DMS53 treated with DMSO at 0.1 percent for 48 hours (cell line): ENCODE measurements around the gene PLXDC2.

ENCODE experiments used
- DNase-seq: peaks from one replicate; lab custom pipeline; 2025; ENCODE audit not compliant: unreplicated experiment; lab: John Stamatoyannopoulos, UW

Gene PLXDC2

DNA sequence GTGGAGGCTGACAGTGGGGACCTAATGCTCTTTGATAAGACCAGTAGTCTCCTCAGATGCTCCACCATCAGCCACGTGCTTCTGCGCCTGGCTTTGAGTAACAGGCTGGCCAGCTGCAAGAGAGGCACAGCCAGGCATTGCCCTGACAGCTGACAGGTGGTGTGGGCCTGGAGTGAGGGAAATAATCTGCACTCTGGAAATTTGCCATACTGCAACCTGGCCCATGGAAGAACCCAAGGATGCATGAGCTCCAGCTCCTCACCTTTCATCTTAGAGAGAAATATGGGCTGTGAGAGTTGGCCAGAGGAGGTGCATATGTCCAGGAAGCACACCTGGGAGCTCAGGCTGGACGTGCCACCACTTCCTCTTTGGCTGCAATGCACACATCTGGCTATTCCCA lies 118.9 kb downstream of the PLXDC2 start:
- no peak for DNase-seq

DNA sequence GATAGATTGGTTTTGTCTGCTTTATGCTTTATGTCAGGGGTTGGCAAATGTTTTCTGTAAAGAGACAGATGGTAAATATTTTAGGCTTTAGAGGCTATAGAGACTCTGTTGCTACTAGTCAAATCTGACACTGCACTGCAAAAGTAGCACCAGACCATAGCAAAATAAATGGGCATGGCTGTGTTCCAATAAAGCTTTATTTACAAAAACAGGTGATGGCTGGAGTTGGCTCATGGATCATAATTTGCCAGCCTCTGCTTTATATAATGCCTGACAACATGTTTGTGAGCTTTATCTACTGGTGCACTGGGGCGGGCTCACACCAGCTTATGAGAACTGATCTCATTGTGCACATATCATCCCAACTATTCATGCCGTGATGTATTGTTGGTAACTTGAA lies 120.1 kb downstream of the PLXDC2 start:
- DNase-seq, result no peak

DNA sequence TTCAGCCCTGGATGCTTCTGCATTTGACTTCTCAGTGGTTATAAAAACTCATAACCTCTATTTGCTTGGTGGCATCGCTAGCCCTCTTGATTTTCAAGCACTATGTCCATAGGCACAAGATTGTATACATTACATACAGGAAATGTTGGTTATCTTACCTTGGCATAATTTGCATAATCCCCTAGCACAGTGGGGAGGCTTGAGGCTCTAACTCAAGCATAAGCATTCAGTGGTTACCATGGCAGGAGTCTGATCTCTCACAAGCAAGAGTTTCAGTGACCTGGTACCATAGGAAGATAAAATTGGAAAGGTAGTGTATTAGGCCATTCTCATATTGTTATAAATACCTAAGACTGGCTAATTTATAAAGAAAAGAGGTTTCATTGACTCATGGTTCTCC lies 121.8 kb downstream of the PLXDC2 start:
- DNase-seq, result no peak

DNA sequence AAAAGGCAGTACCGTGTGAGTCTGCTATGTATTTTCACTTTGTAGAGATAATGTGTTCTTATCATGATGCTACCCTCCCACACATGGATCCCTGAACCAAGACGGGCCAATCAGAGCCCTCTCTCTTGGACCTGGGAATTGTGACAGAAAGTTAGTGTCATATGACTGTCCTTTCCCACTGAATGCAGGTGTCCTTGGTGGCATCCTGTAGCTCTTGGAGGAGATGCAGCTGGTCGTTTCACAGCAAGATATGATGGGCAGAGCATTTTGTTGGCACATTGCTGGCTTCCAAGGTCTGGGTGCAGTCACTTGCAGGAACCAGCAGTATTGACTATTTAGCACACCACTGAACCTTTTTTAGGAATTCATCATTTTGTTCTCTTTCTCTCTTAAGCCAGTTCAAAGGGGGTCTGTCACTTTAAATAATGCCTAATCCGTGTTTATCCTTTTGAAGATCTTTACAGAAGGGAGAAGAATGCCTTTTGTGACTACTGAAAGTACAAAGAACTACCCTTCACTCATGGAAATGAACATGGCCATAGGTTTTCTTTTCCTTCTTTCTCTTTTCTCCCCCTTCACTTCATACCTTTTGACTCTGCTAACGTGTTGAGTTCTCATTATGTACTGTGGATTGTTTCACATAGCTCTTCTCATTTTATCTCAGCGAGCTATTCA lies 125.1 kb downstream of the PLXDC2 start:
- DNase-seq, result no peak

DNA sequence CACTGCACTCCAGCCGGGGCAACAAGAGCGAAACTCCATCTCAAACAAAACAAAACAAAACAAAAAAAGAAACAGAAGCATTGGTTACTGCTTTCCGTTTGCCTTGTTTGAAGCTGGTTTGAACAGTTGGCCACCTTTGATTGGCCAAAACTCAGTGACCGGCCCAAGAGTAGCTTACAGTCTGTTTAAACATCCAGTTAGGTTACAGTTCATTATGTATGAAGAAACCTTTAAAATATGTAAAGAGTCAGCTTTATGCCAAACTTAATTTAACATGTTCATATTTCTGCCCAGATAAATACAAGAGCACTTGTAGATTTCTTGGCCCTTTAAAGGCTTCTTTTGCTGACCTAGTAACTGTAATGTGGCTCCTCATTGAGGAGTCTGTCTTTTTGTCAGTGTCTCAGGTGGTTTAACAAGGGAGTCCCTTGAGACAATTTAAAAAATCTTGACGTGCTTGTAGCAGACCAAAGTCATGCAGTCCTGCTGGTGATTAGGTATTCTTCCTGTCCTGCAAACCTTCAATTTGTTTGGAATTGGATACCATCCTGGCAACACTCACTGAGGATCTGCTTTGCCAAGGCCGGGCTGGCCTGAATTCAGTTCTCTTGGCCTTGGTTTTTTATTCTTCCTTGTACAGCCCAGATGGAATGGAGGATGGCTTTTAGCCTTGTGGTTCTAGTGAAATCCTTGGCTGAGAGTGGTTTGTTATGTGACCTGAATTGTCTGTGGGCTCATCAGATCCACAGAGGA lies 128.9 kb downstream of the PLXDC2 start:
- DNase-seq, result no peak

DNA sequence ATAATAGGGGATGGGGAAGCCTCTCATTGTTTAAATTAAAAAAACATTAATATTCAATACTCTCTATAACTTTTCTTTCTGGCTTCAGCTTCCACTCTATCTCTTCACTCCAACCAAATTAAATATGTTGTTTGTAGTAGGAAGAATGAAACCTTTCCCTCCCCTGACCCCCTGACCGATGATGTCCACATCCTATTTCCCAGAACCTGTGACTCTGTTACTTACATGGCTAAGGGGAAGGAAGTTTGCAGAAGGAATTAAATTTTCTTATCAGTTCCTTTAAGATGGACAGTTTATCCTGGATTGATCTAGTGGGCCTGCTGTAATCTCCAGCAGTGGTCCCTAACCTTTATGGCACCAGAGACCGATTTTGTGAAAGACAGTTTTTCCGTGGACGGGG lies 130.0 kb downstream of the PLXDC2 start:
- no peak for DNase-seq

DNA sequence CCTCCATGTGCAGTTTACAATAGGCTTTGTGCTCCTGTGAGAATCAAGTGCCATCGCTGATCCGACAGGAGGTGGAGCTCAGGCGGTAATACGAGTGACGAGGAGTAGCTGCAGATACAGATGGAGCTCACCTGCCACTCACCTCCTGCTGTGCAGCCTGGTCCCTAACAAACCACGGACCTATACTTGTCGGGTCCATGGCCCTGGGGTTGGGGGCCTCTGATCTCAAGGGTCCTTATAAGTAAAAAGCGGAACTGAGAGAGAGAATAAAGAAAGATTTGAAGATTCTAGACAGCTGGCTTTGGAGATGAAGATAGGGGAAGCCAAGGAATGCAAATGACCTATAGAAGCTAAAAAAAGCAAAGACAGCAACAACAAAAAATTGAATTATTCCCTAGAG lies 130.6 kb downstream of the PLXDC2 start:
- DNase-seq, result no peak

DNA sequence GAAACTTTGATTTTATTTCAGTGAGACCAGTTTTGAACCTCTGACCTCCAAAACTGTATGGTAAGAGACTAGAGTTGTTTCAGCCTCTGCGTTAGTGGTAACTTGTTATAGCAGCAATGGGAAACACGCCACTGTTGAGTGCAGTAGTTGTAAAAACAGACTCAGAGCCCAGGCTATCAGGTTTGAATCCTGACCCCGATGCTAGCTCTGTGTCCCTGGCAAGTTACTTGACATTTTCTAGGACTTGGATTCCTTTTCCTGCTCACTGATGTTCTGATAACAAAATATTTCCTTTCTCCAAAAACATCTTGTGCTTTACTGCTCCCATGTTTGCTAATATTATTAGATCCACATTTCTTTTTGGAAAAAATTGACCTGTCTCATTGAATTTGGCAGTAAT lies 131.0 kb downstream of the PLXDC2 start:
- no peak for DNase-seq

DNA sequence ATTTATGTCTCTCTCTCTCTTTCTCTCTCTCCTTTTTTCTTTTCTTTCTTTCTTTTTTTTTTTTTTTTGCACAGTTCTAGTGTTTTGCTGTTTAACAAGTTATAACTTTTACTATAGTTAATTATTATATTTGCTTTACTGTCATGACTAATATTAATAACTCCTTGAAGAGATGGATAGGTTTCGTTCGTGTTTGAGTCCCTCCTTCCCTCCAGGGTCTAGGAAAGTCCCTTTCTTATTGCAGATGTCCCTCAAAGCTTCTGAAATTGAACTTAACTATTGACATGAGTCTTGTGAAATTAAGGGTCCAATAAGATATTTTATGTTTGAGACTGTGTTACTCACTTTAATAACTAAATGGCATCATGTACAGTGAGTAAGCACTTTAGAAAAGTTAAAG lies 131.4 kb downstream of the PLXDC2 start:
- no peak for DNase-seq

DNA sequence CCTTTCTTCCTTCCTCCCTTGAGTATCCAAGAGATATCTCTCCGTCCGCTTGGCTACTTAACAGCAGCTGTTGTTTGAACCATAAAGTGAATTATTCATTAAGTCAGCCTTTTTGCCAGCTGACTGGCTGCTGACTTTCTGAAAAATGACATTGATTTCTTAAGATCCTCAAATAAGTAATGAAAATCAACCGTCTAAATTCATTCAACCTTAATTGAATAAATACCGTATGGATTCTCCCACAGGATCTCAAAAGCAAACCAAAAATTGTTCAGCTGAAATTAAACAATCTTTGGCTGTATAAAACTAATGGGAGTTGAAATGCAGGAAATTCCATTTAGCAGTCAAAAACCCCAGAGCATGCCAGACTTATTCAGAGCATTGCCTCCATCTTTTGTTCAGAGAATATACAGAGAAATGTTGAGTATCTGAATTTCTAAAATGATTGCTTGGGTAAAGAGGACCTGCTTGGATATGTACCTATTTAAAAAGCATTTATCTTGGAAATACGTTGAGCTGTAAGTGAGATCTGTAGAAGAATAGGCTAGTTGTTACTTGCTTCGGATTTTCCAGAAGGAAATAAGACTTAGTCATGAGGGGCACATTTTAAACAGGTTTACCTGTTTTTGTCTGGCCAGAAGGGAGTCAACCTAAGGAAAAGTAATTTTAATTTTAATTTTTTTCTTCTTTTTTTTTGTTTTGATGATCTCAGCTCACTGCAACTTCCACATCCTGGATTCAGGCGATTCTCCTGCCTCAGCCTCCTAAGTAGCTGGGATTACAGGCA lies 136.2 kb downstream of the PLXDC2 start:
- DNase-seq, result no peak

DNA sequence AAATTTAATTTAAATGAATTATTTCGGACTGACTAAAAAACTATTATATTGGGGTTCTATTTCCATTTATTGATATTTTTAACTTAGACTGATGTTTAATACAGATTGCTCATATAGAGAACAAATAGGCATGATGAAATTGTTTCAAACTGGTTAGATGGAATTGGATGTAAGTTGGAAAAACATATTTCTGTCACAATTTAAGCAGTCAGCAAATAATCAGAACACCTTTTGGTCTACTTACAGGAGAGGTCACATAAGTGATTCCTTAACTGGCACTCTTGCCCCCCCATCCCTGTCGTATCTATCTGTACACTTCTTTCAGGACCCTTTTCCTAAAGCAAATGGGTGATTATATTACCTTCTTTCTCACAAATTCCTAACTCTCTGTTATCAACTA lies 138.4 kb downstream of the PLXDC2 start:
- no peak for DNase-seq

DNA sequence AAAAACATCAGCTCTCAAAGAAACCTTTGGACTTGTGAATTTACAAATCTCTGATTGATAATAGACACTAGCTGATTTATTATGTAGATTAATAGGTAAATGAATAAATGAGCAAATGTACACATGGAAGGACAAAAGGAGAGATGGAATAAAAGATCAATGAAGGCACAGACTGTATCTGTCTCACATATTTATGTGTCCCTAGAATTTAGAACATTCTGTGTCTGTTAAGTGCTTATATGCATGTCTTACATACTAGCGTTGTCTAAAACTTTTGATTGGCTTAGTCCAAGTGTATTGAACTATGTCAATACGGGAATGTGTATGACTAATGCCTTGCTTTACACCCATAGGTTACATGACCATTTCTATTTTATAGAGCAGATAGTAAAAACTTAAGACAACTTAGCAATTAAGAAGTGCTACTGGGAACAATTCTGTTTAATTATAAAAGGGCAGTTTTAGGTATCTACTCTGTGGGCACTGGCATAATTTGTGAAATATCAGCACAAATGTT lies 140.3 kb downstream of the PLXDC2 start:
- DNase-seq, result no peak

DNA sequence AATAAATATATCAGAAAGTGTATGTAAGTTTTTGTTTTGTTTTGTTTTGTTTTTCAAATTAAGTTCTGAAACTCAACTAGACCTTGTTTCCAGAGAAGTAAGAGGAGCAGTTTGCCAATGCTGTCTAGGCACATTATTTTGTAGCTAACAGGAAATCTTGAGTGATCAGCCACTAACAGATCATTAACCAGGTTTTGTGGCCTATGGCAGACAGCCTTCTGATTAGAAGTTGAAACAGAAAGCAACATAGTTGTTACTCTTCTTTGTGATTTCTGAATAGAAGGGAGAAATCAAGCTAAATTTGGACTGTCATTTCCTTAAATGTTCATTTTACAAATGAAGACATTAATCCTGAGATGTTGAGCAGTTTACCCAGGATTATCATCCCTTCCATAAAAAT lies 142.6 kb downstream of the PLXDC2 start:
- DNase-seq, result no peak

DNA sequence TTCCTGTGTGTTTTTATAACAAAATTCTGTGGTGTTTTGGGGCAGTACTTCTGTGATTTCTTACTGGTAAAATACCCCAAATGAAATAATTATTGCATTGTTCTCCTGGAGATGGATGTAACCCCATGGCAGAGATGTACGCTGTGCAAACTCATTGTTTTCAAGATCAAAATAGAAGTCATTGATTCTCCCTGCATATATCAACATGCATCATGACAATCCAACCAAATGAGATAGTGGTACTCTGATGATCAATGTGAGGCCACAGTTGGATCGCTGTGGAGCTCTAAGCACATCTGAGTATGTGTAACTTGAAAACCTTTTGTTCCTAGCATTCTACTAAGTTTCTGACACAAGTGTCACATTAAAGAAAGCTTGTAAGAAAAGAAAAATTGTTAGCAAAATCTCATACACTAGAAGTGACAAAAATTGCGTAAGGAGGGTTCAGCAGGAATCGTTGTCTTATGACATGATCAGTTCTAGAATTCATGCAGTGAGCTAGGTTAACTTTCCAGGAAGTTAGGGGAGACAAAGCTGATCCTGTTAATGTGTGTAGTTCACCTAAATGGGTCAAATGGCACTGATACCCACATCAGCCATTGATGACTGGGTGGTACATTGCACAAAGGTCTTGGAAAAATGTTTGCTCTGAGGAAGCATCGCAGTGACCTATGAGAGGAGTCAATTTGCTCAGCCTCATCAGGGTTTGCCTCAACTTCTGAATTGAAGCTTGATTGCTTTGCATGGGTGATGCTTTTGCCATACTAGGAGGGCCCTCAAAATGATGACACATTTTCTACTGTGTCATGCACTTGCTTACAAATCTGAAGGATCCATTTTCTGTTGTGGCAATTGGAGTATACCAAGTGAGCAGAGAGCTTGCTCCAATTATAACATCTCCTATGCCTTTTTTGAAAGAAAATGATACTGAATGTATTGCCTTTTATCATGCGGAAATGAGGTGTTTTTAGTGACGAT lies 145.1 kb downstream of the PLXDC2 start:
- DNase-seq, result no peak

DNA sequence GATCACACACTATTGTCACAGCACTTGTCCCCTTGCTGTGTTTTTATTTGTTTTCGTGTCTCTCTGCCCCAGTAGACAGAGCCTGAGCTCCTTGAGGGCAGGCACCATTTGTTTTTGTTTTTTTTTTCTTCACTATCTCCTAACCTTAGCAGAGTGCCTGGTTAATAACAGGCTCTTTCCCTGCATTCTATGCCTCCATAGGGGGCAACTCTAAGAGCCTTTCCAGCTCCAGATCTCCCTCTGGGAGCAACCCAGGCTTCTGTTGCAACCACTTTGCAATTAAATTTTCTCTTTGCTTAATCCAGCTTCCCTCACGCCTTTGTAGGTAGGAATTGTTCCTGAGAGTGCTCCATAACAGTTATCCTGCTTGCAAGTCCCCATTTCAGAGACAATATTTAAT lies 148.4 kb downstream of the PLXDC2 start:
- no peak for DNase-seq

DNA sequence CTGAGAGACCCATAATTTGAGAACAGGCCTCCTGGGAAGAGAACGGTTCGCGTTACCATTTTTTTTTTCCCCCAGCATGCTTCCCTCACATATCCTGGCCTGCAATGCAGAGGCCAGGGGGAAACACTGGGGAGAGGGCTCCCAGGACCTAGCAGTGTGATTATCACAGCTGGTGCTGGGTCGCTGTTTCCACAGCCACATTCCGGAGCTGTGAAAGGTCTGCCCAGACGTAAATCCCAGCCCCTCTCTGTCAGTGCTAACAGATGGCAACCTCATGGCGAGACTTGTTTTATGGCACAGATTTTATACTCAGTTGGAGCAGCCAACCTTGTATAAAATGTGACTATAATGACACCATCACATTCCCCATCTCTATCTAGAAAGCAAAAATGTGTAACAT lies 150.5 kb downstream of the PLXDC2 start:
- no peak for DNase-seq

DNA sequence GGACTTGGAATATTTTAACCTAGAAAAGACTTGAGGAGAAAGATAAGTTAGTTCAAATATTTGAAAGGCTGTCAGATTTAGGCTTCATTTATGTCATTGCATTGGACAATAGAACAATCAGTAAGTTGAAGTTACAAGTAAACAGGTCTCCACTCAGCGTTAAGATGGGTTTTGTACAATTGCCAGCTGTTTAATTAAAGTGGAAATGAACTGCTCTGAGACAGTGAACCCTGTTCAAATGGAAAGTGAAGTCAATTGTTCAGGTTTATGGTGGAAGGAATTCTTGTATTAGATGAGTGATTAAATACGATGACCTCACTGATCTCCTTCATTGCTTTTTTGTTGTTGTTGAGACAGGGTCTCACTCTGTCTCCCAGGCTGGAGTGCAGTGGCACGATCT lies 151.7 kb downstream of the PLXDC2 start:
- no peak for DNase-seq

DNA sequence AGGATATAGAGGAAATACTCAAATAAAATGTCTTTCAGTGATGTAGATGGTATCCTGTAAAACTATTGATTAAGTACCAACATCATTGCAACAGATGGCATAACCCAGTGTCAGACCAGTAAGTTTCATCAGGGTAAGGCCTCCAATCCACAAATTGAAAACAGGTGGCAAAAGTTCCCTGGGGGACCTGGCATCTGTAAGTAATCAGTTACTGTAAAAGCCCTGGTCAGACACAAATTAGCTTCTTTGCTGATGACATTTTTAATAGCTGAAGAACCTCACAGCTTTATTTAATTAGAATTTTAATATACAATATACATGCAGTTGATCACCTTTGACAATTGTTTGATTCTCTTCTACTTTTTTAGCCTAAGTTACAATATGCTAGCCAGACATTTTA lies 152.5 kb downstream of the PLXDC2 start:
- no peak for DNase-seq

DNA sequence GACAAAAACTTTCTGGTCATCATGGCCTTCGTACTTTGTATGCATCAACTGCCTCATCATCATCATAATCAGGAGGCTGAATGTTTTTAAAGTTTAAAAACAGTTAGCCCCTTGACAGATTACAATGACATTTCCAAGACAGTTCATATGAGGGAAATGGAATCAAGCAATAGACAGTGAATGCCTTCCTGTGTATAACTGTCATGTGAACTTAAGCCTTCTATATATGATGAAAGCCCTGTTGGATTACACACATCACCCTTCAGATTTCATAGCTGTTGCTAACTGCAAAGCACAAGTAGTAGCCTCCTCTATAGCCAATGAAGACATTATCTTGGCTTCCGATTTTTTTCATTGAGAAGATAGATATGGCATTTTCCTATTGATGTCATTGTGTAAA lies 154.0 kb downstream of the PLXDC2 start:
- DNase-seq, result no peak

DNA sequence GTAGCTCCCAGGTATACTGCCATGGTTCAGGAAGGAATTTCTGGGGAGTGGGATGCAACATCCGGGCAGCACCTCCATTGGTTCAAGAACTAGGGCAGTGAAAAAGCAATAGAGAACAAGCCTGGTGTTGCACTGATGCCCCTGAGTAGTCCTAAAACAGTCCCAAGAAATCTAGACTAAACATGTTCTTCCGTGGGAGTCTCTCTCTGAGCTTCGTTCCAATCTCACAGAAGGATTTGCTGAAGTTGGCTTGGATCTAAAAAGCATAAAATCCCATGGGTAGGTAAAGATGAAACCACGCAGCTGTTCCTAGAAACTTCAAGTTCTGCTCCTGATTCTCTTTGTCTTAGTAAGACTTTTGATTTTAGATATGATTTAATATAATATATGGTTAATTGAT lies 154.5 kb downstream of the PLXDC2 start:
- DNase-seq, result no peak
